ENCODE data around the gene PSMD9. TPM values are rescaled to one million over a fixed set of nuclear protein-coding genes. Genes with fewer than 3 reads are reported as not detected.

The PSMD9 gene
- total and polyA plus RNA-seq, 4 donors: 39.6 to 134 (median 62.6) TPM

- WGBS, 2 donors: 78 to 90% methylated on average over 4 of the region's 4 CpGs
- no peaks in the 10 kb centered on the region for H3K9me3 ChIP-seq (ENCODE audit: control insufficient read depth in 4 of 4, insufficient read depth in 3 of 4, low read length in 3 of 4)
- no peaks in the 10 kb centered on the region for H3K4me1 ChIP-seq (ENCODE audit: control insufficient read depth in 5 of 5, insufficient read depth in 5 of 5, low read length in 5 of 5)
- H3K27me3 ChIP-seq (ENCODE audit: control insufficient read depth in 3 of 3, insufficient read depth in 3 of 3, low read length in 2 of 3): no peaks in the 10 kb centered on the region
- no peak for TF ChIP-seq CTCF (IDR thresholded peaks at IDR 0.05; ENCODE audit: control extremely low read depth, extremely low read depth)
- H3K36me3 ChIP-seq (ENCODE audit: control insufficient read depth in 4 of 4, insufficient read depth in 4 of 4, low read length in 4 of 4): peaks cover 33 to 42% (median 38%) of the 10 kb centered on the region in 4 donors
- no peak overlapping the region for H3K9ac ChIP-seq (ENCODE audit: insufficient read depth in 1 of 2, low read length in 2 of 2)
- ATAC-seq (ENCODE audit: insufficient read depth, low FRiP score) (no peak), DNase-seq (no peak)
- no peak overlapping the region for H3K27ac ChIP-seq (ENCODE audit: low read depth in 1 of 2, low read length in 1 of 2)
- no peak overlapping the region for H3K4me3 ChIP-seq
Observed at GRCh38 chr12:121905746-121906145, 17.2 kb downstream of the PSMD9 start.

- no peaks in the 10 kb centered on the region for H3K27me3 ChIP-seq (ENCODE audit: control insufficient read depth in 3 of 3, insufficient read depth in 3 of 3, low read length in 2 of 3)
- peaks cover 16 to 22% (median 20%) of the 10 kb centered on the region in 4 donors for H3K36me3 ChIP-seq (ENCODE audit: control insufficient read depth in 4 of 4, insufficient read depth in 4 of 4, low read length in 4 of 4)
- DNase-seq (no peak), ATAC-seq (ENCODE audit: insufficient read depth, low FRiP score) (no peak)
- no peak for TF ChIP-seq CTCF (IDR thresholded peaks at IDR 0.05; ENCODE audit: control extremely low read depth, extremely low read depth)
- H3K4me3 ChIP-seq: no peak overlapping the region
- no peak overlapping the region for H3K9ac ChIP-seq (ENCODE audit: insufficient read depth in 1 of 2, low read length in 2 of 2)
- H3K4me1 ChIP-seq (ENCODE audit: control insufficient read depth in 5 of 5, insufficient read depth in 5 of 5, low read length in 5 of 5): no peaks in the 10 kb centered on the region
- 63 to 67% methylated on average over 2 of the region's 2 CpGs for WGBS, 2 donors
- H3K9me3 ChIP-seq (ENCODE audit: control insufficient read depth in 4 of 4, insufficient read depth in 3 of 4, low read length in 3 of 4): no peaks in the 10 kb centered on the region
- no peak overlapping the region for H3K27ac ChIP-seq (ENCODE audit: low read depth in 1 of 2, low read length in 1 of 2)
Observed at GRCh38 chr12:121908702-121909101, 20.1 kb downstream of the PSMD9 start.

GRCh38 chr12:121911824-121912585 lies 23.4 kb downstream of the PSMD9 start:
- 85 to 91% methylated on average over 14 of the region's 14 CpGs for WGBS, 2 donors
- Histone ChIP-seq H3K36me3 (ENCODE audit: control insufficient read depth in 4 of 4, insufficient read depth in 4 of 4, low read length in 4 of 4) (peaks cover 21 to 28% (median 25%) of the 10 kb centered on the region in 4 donors), H3K4me1 (ENCODE audit: control insufficient read depth in 5 of 5, insufficient read depth in 5 of 5, low read length in 5 of 5) (no peaks in the 10 kb centered on the region), H3K9ac (ENCODE audit: insufficient read depth in 1 of 2, low read length in 2 of 2) (no peak overlapping the region), H3K9me3 (ENCODE audit: control insufficient read depth in 4 of 4, insufficient read depth in 3 of 4, low read length in 3 of 4) (no peaks in the 10 kb centered on the region), H3K4me3 (no peak overlapping the region), H3K27me3 (ENCODE audit: control insufficient read depth in 3 of 3, insufficient read depth in 3 of 3, low read length in 2 of 3) (no peaks in the 10 kb centered on the region), H3K27ac (ENCODE audit: low read depth in 1 of 2, low read length in 1 of 2) (no peak overlapping the region)
- no peak for ATAC-seq (ENCODE audit: insufficient read depth, low FRiP score)
- no peak for DNase-seq
- no peak for TF ChIP-seq CTCF (IDR thresholded peaks at IDR 0.05; ENCODE audit: control extremely low read depth, extremely low read depth)

Measured in lung (tissue), 12 donors.